Endothelial cell of umbilical vein (primary cell): ENCODE results near the gene DCUN1D1. TPM values are rescaled to one million over a fixed set of nuclear protein-coding genes. Genes with fewer than 3 reads are reported as not detected.

ENCODE experiments used
- BruUV-seq: library from RNA; stranded (reverse); fragments of 400-500 nt; replicated peaks from 2 replicates; lab custom pipeline; 2021; lab: Mats Ljungman, UMichigan
- CTCF ChIA-PET: fragments of 300-600, 350-600 bp; sonication (Branson Sonifier 250); formaldehyde crosslinking; loops from one replicate; lab custom pipeline; 2021; ENCODE audit warnings: antibody characterized with exemption, inconsistent platforms; lab: Charles Lee
- POLR2A ChIA-PET: fragments of 300-600, 350-600 bp; sonication (Branson Sonifier 250); formaldehyde crosslinking; loops from one replicate; lab custom pipeline; 2021; ENCODE audit warnings: antibody characterized with exemption, inconsistent platforms; lab: Charles Lee
- DNase-seq: peaks from one replicate; pipeline ENCODE4 v3.0.0-alpha.2; 2011; ENCODE audit warnings: low read depth, low spot score
- FAIRE-seq: peaks from 2 replicates; lab custom pipeline; 2011; peaks lifted over from hg19 to GRCh38; lab: Jason Lieb, UNC
- H2AFZ ChIP-seq: 2 replicates; pipeline ENCODE4 v1.6.0; 2012; ENCODE audit warnings: low read depth, low read length, control low read depth, inconsistent platforms
- H3K27ac ChIP-seq: 2 replicates; pipeline ENCODE4 v1.5.1; 2011; ENCODE audit warnings: low read depth, mild to moderate bottlenecking, control low read depth, low read length, moderate library complexity; ENCODE audit not compliant: insufficient read depth
- H3K27me3 ChIP-seq, 2 experiments: 2 replicates each; pipeline versions ENCODE4 v1.6.0 to v1.6.1; 2011; ENCODE audit warnings: low read length in 2 of 2, mixed read lengths in 1 of 2; ENCODE audit not compliant: control insufficient read depth in 2 of 2, insufficient read depth in 2 of 2
- H3K36me3 ChIP-seq, 2 experiments: 2 replicates in 1 of 2; 3 replicates in 1 of 2; pipeline ENCODE4 v1.5.1; 2011; ENCODE audit warnings: low read length in 2 of 2, mild to moderate bottlenecking in 1 of 2, moderate library complexity in 1 of 2; ENCODE audit not compliant: control insufficient read depth in 2 of 2, insufficient read depth in 2 of 2; ENCODE audit errors: extremely low read depth in 1 of 2
- H3K4me1 ChIP-seq: 3 replicates; pipeline ENCODE4 v1.5.1; 2011; ENCODE audit warnings: mild to moderate bottlenecking, low read length; ENCODE audit not compliant: control insufficient read depth, insufficient read depth; ENCODE audit errors: extremely low read depth
- H3K4me2 ChIP-seq: 2 replicates; pipeline ENCODE4 v1.6.1; 2011; ENCODE audit warnings: low read length, control low read depth, mixed read lengths; ENCODE audit not compliant: insufficient read depth
- H3K4me3 ChIP-seq, 3 experiments: fragments of 200-600 bp in 1 of 3; sonication (generic), shearing (Covaris generic) in 1 of 3; replicated peaks in 1 of 3; 2 replicates each; pipeline ENCODE4 v1.5.1; 2011 to 2016; ENCODE audit warnings: control low read depth in 3 of 3, low read length in 3 of 3, mild to moderate bottlenecking in 2 of 3, inconsistent platforms in 1 of 3, low read depth in 1 of 3, moderate library complexity in 1 of 3; ENCODE audit not compliant: insufficient read depth in 1 of 3
- H3K79me2 ChIP-seq: 2 replicates; pipeline ENCODE4 v1.6.0; 2012; ENCODE audit warnings: low read length, inconsistent platforms; ENCODE audit not compliant: control insufficient read depth, insufficient read depth
- H3K9ac ChIP-seq: replicated peaks from 2 replicates; pipeline ENCODE3; 2011; ENCODE audit warnings: low read length, control low read depth; ENCODE audit not compliant: insufficient read depth; ENCODE audit errors: extremely low read depth
- H3K9me1 ChIP-seq: replicated peaks from 3 replicates; pipeline ENCODE4 v1.6.0; 2011; ENCODE audit warnings: mild to moderate bottlenecking, low read length; ENCODE audit not compliant: control insufficient read depth, insufficient read depth; ENCODE audit errors: extremely low read depth
- H3K9me3 ChIP-seq: replicated peaks from 2 replicates; pipeline ENCODE4 v1.5.1; 2012; ENCODE audit warnings: low read length, inconsistent platforms; ENCODE audit not compliant: control insufficient read depth, insufficient read depth
- H4K20me1 ChIP-seq: replicated peaks from 2 replicates; pipeline ENCODE3; 2011; ENCODE audit warnings: mild to moderate bottlenecking, low read length; ENCODE audit not compliant: control insufficient read depth, insufficient read depth; ENCODE audit errors: extremely low read depth
- EZH2 ChIP-seq: IDR thresholded peaks from 2 replicates; pipeline ENCODE4 v1.6.1; 2012; ENCODE audit warnings: borderline replicate concordance, low read depth, mild to moderate bottlenecking, moderate library complexity, low read length, inconsistent platforms; ENCODE audit not compliant: severe bottlenecking
- FOS ChIP-seq: IDR thresholded peaks from 2 replicates; pipeline ENCODE4 v1.6.1; 2011; ENCODE audit warnings: mild to moderate bottlenecking, low read length, moderate library complexity, borderline replicate concordance; ENCODE audit not compliant: insufficient read depth
- GATA2 ChIP-seq: IDR thresholded peaks from 2 replicates; pipeline ENCODE4 v1.7.0; 2011; ENCODE audit warnings: low read depth, mild to moderate bottlenecking, moderate library complexity, mixed read lengths, low read length; ENCODE audit not compliant: insufficient read length, insufficient read depth
- JUN ChIP-seq: IDR thresholded peaks from 2 replicates; pipeline ENCODE4 v1.6.1; 2011; ENCODE audit warnings: borderline replicate concordance, low read depth; ENCODE audit not compliant: insufficient read length, insufficient read depth
- MYC ChIP-seq: IDR thresholded peaks from one replicate; pipeline ENCODE4 v1.6.1; 2011; ENCODE audit warnings: mild to moderate bottlenecking, low read depth, low read length
- POLR2A ChIP-seq: IDR thresholded peaks from 2 replicates; pipeline ENCODE4 v1.6.1; 2012; ENCODE audit warnings: low read depth, mild to moderate bottlenecking, control low read depth, low read length
- POLR2AphosphoS5 ChIP-seq: IDR thresholded peaks from 2 replicates; pipeline ENCODE4 v1.6.1; 2012; ENCODE audit warnings: low read depth, mild to moderate bottlenecking, control low read depth, low read length, moderate library complexity; ENCODE audit not compliant: insufficient read depth
- dilution Hi-C: fragments of 300-500 bp; cut with MboI; formaldehyde crosslinking; loops from one replicate; pipeline ENCODE4 v1.15.0; 2019; ENCODE audit warnings: low sequenced_read_pairs; ENCODE audit not compliant: extremely low pct_ligation_motif_present
- intact Hi-C: fragments of 100-400 bp; cut with micrococcal nuclease; formaldehyde crosslinking; loops from one replicate; pipeline ENCODE4 v1.10.0; 2022
- polyA plus RNA-seq, 4 experiments: library from polyadenylated mRNA; depleted of rRNA in 3 of 4; stranded (reverse) in 3 of 4; unstranded in 1 of 4; fragments of >200 nt; gene quantifications; 2 replicates each; pipeline versions ENCODE4 v1.2.1 to v1.2.3, GENCODE V29; 2011 to 2012; ENCODE audit warnings: missing spikeins in 1 of 4
- total RNA-seq: library from RNA; stranded (reverse); gene quantifications from 2 replicates; pipeline ENCODE4 v1.2.3, GENCODE V29; 2021
- TF ChIP-seq, protein P1 (sequence below), 2 donors: IDR thresholded peaks; 1 replicate in 1 of 2; 2 replicates in 1 of 2; pipeline ENCODE4 v1.5.1; 2011; ENCODE audit warnings: low read length in 2 of 2, mild to moderate bottlenecking in 2 of 2, moderate library complexity in 2 of 2, control low read depth in 1 of 2, inconsistent platforms in 1 of 2, low read depth in 1 of 2; ENCODE audit not compliant: insufficient read depth in 1 of 2; ENCODE audit errors: extremely low read depth in 1 of 2
- TF ChIP-seq, protein P2 (sequence below): IDR thresholded peaks from 2 replicates; pipeline ENCODE4 v1.6.1; 2011; ENCODE audit not compliant: insufficient read depth, insufficient read length

DCUN1D1 gene
- total and polyA plus RNA-seq, 2 donors (not counting 3 experiments of a cell fraction or from before 2014, with no cell fraction given) = 4.9 to 41.3 TPM

DNA sequence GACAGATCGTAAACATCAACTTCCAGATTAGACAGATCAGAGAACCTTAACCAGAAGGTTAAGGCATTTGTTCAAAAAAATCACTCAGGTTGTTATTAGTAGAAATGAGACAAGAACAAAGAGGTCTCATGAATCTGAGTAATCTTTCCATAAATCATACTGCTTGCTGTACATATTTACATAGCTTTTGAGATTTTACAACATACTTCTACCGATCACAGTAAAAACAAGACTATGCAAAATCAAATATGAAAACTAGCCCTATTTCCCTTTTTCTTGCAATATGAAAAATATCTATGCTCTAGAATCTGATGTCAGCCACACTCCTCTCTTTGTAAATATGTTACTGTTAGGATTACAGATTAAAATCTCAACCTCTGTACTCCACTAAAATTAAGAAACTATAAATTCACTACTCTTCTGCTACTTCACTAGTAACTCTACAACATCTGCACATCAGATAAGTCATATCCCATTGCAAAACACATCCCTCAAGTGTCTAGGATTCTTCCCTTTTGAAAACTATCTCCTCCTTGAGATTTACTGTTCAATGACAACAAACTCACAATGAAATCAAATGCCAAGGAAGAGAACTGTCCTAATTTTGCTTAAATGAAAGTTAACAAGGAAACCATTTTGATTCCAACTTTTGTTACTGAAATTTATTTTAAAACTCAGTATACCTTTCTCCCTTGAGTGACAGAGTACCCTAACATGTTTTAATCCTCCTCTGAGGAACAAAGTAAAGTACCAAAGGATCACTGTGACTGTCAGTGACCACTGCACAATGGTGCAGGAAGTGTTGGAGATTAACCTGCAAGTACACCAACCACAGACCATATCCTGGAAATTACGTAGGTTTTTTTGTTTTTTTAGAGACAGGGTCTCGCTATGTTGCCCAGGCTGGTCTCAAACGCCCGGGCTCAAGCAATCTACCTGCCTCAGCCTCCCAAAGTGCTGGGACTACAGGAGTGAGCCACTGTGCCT is 12.8 kb downstream of the DCUN1D1 start:
- TF ChIP-seq JUN = no peak
- no peak for TF ChIP-seq FOS
- TF ChIP-seq POLR2AphosphoS5 = no peak
- no peak for TF ChIP-seq GATA2
- TF ChIP-seq POLR2A = no peak
- TF ChIP-seq MYC = no peak
- TF ChIP-seq, protein P1, sequence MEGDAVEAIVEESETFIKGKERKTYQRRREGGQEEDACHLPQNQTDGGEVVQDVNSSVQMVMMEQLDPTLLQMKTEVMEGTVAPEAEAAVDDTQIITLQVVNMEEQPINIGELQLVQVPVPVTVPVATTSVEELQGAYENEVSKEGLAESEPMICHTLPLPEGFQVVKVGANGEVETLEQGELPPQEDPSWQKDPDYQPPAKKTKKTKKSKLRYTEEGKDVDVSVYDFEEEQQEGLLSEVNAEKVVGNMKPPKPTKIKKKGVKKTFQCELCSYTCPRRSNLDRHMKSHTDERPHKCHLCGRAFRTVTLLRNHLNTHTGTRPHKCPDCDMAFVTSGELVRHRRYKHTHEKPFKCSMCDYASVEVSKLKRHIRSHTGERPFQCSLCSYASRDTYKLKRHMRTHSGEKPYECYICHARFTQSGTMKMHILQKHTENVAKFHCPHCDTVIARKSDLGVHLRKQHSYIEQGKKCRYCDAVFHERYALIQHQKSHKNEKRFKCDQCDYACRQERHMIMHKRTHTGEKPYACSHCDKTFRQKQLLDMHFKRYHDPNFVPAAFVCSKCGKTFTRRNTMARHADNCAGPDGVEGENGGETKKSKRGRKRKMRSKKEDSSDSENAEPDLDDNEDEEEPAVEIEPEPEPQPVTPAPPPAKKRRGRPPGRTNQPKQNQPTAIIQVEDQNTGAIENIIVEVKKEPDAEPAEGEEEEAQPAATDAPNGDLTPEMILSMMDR (IDR thresholded peaks at IDR 0.05; ENCODE audit: extremely low read depth in 1 of 2, insufficient read depth in 1 of 2, low read depth in 1 of 2, low read length in 2 of 2) = no peak
- TF ChIP-seq, protein P2, sequence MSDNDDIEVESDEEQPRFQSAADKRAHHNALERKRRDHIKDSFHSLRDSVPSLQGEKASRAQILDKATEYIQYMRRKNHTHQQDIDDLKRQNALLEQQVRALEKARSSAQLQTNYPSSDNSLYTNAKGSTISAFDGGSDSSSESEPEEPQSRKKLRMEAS = no peak
- TF ChIP-seq EZH2 = no peak
- ChIA-PET CTCF (no interaction called here), POLR2A (interaction anchor here (0.5 kb wide), 1 partner anchor 12 kb away, joined by 3 read pairs; no protein-coding TSS in a partner anchor)
- Histone ChIP-seq H2AFZ (no peak overlapping the region), H3K4me1 (peaks cover 7% of the 10 kb centered on the region), H3K4me3 (no peak overlapping the region), H3K27me3 (no peaks in the 10 kb centered on the region), H3K4me2 (no peak overlapping the region), H3K27ac (no peak overlapping the region), H3K9me3 (no peaks in the 10 kb centered on the region), H3K9ac (no peak overlapping the region), H3K79me2 (peaks cover 54% of the 10 kb centered on the region), H4K20me1 (peaks cover 4% of the 10 kb centered on the region), H3K36me3 (no peaks in the 10 kb centered on the region), H3K9me1 (no peaks in the 10 kb centered on the region)
- FAIRE-seq (no peak), DNase-seq (no peak)
- dilution Hi-C loops (no loop called here), intact Hi-C loops (no loop called here)
- BruUV-seq = no TSS peak
